HEK293 (cell line): ENCODE data around the gene ZNF460.

Experiments used
- KLF7 ChIP-seq: fragments of 450-650 bp; formaldehyde crosslinking; IDR thresholded peaks from 2 replicates; pipeline ENCODE4 v1.5.1; 2016; ENCODE audit warnings: missing biosample characterization, missing genetic modification characterization, borderline replicate concordance
- OVOL3 ChIP-seq: fragments of 450-650 bp; formaldehyde crosslinking; IDR thresholded peaks from 2 replicates; pipeline ENCODE4 v1.5.1; 2016; ENCODE audit warnings: missing biosample characterization, missing genetic modification characterization
- PATZ1 ChIP-seq: fragments of 450-650 bp; formaldehyde crosslinking; IDR thresholded peaks from 2 replicates; pipeline ENCODE4 v1.5.1; 2016; ENCODE audit warnings: missing biosample characterization, missing genetic modification characterization
- SALL2 ChIP-seq: fragments of 450-650 bp; formaldehyde crosslinking; IDR thresholded peaks from 2 replicates; pipeline ENCODE4 v1.5.0; 2017; ENCODE audit warnings: missing biosample characterization, mild to moderate bottlenecking, missing genetic modification characterization, borderline replicate concordance
- SCRT1 ChIP-seq: fragments of 450-650 bp; formaldehyde crosslinking; IDR thresholded peaks from 2 replicates; pipeline ENCODE4 v1.5.1; 2016; ENCODE audit warnings: missing biosample characterization, missing genetic modification characterization, borderline replicate concordance
- ZBTB20 ChIP-seq: fragments of 450-650 bp; formaldehyde crosslinking; IDR thresholded peaks from 2 replicates; pipeline ENCODE4 v1.5.1; 2016; ENCODE audit warnings: missing biosample characterization, missing genetic modification characterization
- ZFP37 ChIP-seq: fragments of 450-650 bp; formaldehyde crosslinking; IDR thresholded peaks from 2 replicates; pipeline ENCODE4 v1.5.1; 2016; ENCODE audit warnings: missing biosample characterization, missing genetic modification characterization
- ZFP69B ChIP-seq: fragments of 450-650 bp; formaldehyde crosslinking; IDR thresholded peaks from 2 replicates; pipeline ENCODE4 v1.5.1; 2016; ENCODE audit warnings: missing biosample characterization, missing genetic modification characterization
- ZNF132 ChIP-seq: fragments of 450-650 bp; formaldehyde crosslinking; IDR thresholded peaks from 2 replicates; pipeline ENCODE4 v1.5.1; 2017; ENCODE audit warnings: missing biosample characterization, missing genetic modification characterization, borderline replicate concordance
- ZNF2 ChIP-seq: fragments of 450-650 bp; formaldehyde crosslinking; IDR thresholded peaks from 2 replicates; pipeline ENCODE4 v1.5.1; 2016; ENCODE audit warnings: missing biosample characterization, missing genetic modification characterization
- ZNF211 ChIP-seq: fragments of 450-650 bp; formaldehyde crosslinking; IDR thresholded peaks from 2 replicates; pipeline ENCODE4 v1.5.1; 2016; ENCODE audit warnings: low read depth, missing biosample characterization, missing genetic modification characterization
- ZNF280C ChIP-seq: fragments of 450-650 bp; formaldehyde crosslinking; IDR thresholded peaks from 2 replicates; pipeline ENCODE4 v1.5.1; 2016; ENCODE audit warnings: missing biosample characterization, missing genetic modification characterization
- ZNF335 ChIP-seq: fragments of 450-650 bp; formaldehyde crosslinking; conservative IDR thresholded peaks from 2 replicates; pipeline ENCODE4 v1.5.1; 2016; ENCODE audit warnings: missing biosample characterization, missing genetic modification characterization
- ZNF394 ChIP-seq: fragments of 450-650 bp; formaldehyde crosslinking; IDR thresholded peaks from 2 replicates; pipeline ENCODE4 v1.5.1; 2016; ENCODE audit warnings: missing biosample characterization, missing genetic modification characterization, mild to moderate bottlenecking, moderate library complexity, borderline replicate concordance
- ZNF404 ChIP-seq: fragments of 450-650 bp; formaldehyde crosslinking; IDR thresholded peaks from 2 replicates; pipeline ENCODE4 v1.5.1; 2017; ENCODE audit warnings: missing biosample characterization, missing genetic modification characterization
- ZNF521 ChIP-seq: fragments of 450-650 bp; formaldehyde crosslinking; IDR thresholded peaks from 2 replicates; pipeline ENCODE4 v1.5.1; 2017; ENCODE audit warnings: missing biosample characterization, mild to moderate bottlenecking, missing genetic modification characterization
- ZNF549 ChIP-seq: fragments of 450-650 bp; IDR thresholded peaks from 2 replicates; pipeline ENCODE4 v1.5.1; 2018; ENCODE audit warnings: missing biosample characterization, missing genetic modification characterization, mild to moderate bottlenecking, inconsistent platforms, moderate library complexity
- ZNF571 ChIP-seq: fragments of 450-650 bp; formaldehyde crosslinking; IDR thresholded peaks from 2 replicates; pipeline ENCODE4 v1.5.0; 2017; ENCODE audit warnings: missing biosample characterization, missing genetic modification characterization
- ZNF654 ChIP-seq: fragments of 450-650 bp; formaldehyde crosslinking; IDR thresholded peaks from 2 replicates; pipeline ENCODE4 v1.5.1; 2016; ENCODE audit warnings: low read depth, missing biosample characterization, missing genetic modification characterization
- TF ChIP-seq, protein P1 (sequence below): IDR thresholded peaks from 2 replicates; pipeline ENCODE4 v1.6.1; 2011; ENCODE audit warnings: mild to moderate bottlenecking, low read depth, low read length, borderline replicate concordance
- TF ChIP-seq, protein P2 (sequence below): fragments of 450-650 bp; formaldehyde crosslinking; IDR thresholded peaks from 2 replicates; pipeline ENCODE4 v1.5.1; 2016; ENCODE audit warnings: missing biosample characterization, missing genetic modification characterization, borderline replicate concordance
- TF ChIP-seq, protein P3 (sequence below): fragments of 450-650 bp; formaldehyde crosslinking; IDR thresholded peaks from 2 replicates; pipeline ENCODE4 v1.5.1; 2016; ENCODE audit warnings: missing biosample characterization, missing genetic modification characterization, borderline replicate concordance
- TF ChIP-seq, protein P4 (sequence below): fragments of 450-650 bp; formaldehyde crosslinking; IDR thresholded peaks from 2 replicates; pipeline ENCODE4 v1.5.1; 2016; ENCODE audit warnings: missing biosample characterization, missing genetic modification characterization

The ZNF460 gene

GRCh38 chr19:57320180-57321084 is 40.1 kb downstream of the ZNF460 start, which contains the start of gene ZNF543 (continued):
- TF ChIP-seq, protein P1, sequence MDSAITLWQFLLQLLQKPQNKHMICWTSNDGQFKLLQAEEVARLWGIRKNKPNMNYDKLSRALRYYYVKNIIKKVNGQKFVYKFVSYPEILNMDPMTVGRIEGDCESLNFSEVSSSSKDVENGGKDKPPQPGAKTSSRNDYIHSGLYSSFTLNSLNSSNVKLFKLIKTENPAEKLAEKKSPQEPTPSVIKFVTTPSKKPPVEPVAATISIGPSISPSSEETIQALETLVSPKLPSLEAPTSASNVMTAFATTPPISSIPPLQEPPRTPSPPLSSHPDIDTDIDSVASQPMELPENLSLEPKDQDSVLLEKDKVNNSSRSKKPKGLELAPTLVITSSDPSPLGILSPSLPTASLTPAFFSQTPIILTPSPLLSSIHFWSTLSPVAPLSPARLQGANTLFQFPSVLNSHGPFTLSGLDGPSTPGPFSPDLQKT, result no peak
- TF ChIP-seq ZNF394 (tag by site-specific recombination) (no peak; the same call in 1 of the 2 replicates), ZNF211 (tag by site-specific recombination) (no peak), ZFP69B (tag by site-specific recombination) (no peak), OVOL3 (tag by site-specific recombination) (no peak), ZNF521 (no peak), PATZ1 (tag by site-specific recombination) (peak; percentile 42; the same call in 1 of the 2 replicates), ZNF132 (tag by site-specific recombination) (no peak), ZNF404 (tag by site-specific recombination) (no peak), SALL2 (tag by site-specific recombination) (no peak), ZNF654 (tag by site-specific recombination) (no peak), ZNF571 (tag by site-specific recombination) (no peak), ZNF2 (no peak), SCRT1 (tag by site-specific recombination) (no peak), ZFP37 (no peak), ZNF335 (tag by site-specific recombination) (peak; percentile 92), ZBTB20 (peak; percentile 80; the same call in 1 of the 2 replicates), ZNF549 (tag by site-specific recombination) (no peak), ZNF280C (tag by site-specific recombination) (no peak), KLF7 (tag by site-specific recombination) (peak; percentile 23; the same call in 1 of the 2 replicates)
- TF ChIP-seq, protein P2, sequence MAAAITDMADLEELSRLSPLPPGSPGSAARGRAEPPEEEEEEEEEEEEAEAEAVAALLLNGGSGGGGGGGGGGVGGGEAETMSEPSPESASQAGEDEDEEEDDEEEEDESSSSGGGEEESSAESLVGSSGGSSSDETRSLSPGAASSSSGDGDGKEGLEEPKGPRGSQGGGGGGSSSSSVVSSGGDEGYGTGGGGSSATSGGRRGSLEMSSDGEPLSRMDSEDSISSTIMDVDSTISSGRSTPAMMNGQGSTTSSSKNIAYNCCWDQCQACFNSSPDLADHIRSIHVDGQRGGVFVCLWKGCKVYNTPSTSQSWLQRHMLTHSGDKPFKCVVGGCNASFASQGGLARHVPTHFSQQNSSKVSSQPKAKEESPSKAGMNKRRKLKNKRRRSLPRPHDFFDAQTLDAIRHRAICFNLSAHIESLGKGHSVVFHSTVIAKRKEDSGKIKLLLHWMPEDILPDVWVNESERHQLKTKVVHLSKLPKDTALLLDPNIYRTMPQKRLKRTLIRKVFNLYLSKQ (tag by site-specific recombination), result no peak
- TF ChIP-seq, protein P3, sequence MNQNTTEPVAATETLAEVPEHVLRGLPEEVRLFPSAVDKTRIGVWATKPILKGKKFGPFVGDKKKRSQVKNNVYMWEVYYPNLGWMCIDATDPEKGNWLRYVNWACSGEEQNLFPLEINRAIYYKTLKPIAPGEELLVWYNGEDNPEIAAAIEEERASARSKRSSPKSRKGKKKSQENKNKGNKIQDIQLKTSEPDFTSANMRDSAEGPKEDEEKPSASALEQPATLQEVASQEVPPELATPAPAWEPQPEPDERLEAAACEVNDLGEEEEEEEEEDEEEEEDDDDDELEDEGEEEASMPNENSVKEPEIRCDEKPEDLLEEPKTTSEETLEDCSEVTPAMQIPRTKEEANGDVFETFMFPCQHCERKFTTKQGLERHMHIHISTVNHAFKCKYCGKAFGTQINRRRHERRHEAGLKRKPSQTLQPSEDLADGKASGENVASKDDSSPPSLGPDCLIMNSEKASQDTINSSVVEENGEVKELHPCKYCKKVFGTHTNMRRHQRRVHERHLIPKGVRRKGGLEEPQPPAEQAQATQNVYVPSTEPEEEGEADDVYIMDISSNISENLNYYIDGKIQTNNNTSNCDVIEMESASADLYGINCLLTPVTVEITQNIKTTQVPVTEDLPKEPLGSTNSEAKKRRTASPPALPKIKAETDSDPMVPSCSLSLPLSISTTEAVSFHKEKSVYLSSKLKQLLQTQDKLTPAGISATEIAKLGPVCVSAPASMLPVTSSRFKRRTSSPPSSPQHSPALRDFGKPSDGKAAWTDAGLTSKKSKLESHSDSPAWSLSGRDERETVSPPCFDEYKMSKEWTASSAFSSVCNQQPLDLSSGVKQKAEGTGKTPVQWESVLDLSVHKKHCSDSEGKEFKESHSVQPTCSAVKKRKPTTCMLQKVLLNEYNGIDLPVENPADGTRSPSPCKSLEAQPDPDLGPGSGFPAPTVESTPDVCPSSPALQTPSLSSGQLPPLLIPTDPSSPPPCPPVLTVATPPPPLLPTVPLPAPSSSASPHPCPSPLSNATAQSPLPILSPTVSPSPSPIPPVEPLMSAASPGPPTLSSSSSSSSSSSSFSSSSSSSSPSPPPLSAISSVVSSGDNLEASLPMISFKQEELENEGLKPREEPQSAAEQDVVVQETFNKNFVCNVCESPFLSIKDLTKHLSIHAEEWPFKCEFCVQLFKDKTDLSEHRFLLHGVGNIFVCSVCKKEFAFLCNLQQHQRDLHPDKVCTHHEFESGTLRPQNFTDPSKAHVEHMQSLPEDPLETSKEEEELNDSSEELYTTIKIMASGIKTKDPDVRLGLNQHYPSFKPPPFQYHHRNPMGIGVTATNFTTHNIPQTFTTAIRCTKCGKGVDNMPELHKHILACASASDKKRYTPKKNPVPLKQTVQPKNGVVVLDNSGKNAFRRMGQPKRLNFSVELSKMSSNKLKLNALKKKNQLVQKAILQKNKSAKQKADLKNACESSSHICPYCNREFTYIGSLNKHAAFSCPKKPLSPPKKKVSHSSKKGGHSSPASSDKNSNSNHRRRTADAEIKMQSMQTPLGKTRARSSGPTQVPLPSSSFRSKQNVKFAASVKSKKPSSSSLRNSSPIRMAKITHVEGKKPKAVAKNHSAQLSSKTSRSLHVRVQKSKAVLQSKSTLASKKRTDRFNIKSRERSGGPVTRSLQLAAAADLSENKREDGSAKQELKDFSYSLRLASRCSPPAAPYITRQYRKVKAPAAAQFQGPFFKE (tag by site-specific recombination), result no peak
- TF ChIP-seq, protein P4, sequence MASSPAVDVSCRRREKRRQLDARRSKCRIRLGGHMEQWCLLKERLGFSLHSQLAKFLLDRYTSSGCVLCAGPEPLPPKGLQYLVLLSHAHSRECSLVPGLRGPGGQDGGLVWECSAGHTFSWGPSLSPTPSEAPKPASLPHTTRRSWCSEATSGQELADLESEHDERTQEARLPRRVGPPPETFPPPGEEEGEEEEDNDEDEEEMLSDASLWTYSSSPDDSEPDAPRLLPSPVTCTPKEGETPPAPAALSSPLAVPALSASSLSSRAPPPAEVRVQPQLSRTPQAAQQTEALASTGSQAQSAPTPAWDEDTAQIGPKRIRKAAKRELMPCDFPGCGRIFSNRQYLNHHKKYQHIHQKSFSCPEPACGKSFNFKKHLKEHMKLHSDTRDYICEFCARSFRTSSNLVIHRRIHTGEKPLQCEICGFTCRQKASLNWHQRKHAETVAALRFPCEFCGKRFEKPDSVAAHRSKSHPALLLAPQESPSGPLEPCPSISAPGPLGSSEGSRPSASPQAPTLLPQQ (tag by site-specific recombination), result peak; percentile 68
